Fibroblast of villous mesenchyme (primary cell): ENCODE data around the gene SLC22A16. TPM values are rescaled to one million over a fixed set of nuclear protein-coding genes. Genes with fewer than 3 reads are reported as not detected.

Experiments
- DNase-seq: peaks from one replicate; pipeline ENCODE4 v3.0.0-alpha.2; 2010; ENCODE audit warnings: low read depth
- H3K4me3 ChIP-seq: 2 replicates; pipeline ENCODE4 v1.5.1; 2011; ENCODE audit warnings: low read depth, mild to moderate bottlenecking, low read length
- CTCF ChIP-seq: IDR thresholded peaks from 2 replicates; pipeline ENCODE4 v1.5.1; 2012; ENCODE audit warnings: low read depth, mild to moderate bottlenecking, low read length; ENCODE audit not compliant: insufficient read depth
- total RNA-seq: library from RNA; depleted of rRNA; stranded (reverse); fragments of >200 nt; gene quantifications from 2 replicates; pipeline ENCODE4 v1.2.3, GENCODE V29; 2012

Gene SLC22A16
- total RNA-seq, 1 donor = not detected

GRCh38 chr6:110456694-110457093, 19.7 kb downstream of the SLC22A16 start:
- no peak for TF ChIP-seq CTCF
- no peak overlapping the region for H3K4me3 ChIP-seq
- DNase-seq = no peak

DNA sequence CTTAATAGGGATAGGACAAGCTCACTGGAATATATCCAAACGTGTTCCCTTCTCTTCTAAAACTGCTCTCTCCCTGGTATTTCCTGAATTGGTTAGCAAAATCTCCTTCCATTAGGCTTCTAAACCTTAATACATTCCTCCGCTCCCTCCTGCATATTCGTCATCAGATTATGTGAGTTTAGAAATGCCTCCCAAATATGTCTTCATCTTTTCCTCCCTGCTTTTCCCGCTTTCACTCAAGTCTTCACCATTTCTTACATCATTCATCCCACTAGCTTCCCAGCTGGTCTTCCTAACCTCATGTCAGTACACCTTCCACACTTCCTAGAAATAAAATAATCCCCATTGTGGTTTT, 26.9 kb downstream of the SLC22A16 start:
- no peak for TF ChIP-seq CTCF
- DNase-seq = no peak
- H3K4me3 ChIP-seq = no peak overlapping the region

DNA sequence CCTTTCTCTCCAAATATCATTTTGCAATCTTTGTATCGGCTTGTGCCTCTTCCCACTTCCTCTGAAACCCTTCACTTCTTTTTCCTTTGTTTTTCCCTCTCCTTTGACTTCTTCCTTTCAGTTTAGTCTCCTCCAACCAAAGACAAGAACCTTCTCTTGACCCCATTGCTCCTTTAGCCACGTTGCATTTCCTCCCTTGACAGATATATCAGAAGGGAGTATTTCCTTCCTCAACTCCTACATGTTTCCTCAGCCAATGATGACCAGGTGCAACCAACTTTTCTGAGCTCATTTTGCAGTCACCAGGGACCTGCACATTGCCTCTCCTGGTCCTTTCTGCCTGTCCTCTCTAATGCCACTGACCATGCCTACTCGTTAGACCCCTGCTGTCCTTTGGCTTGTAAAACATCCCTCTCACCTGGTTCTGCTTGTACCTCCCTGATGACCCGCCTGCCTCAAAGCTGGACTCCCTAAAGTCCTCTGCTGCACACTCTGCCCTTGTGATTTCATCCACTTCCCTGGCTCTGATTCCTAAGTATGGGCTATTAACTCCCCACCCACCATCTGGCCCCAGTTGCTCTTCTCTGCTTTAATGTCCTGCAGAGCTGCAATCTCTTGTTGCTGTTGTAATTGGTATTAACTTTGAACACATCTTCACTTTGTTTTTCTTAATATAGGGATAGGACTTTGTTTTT, 27.4 kb downstream of the SLC22A16 start:
- no peak for TF ChIP-seq CTCF
- no peak for DNase-seq

DNA sequence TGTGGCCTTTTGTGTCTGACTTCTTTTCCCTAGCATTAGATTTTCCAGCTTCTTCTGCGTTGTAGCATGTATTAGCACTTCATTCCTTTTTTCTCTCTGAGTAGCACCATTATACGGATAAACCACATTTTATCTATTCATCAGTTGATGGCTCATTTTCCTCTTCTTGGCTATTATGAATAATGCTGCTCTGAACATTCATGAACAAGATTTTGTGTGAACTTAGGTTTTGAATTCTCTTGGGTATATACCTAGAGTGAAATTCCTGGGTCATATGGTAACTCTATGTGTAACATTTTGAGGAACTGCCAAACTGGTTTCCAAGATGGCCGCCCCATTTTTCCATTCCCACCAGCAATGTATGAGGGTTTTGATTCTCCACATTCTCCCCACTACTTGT, 28.7 kb downstream of the SLC22A16 start:
- no peak overlapping the region for H3K4me3 ChIP-seq
- no peak for TF ChIP-seq CTCF
- no peak for DNase-seq

More for the DNA sequence above, 27.4 kb downstream of the SLC22A16 start:
- H3K4me3 ChIP-seq = no peak overlapping the region

- DNase-seq = no peak
- no peak for TF ChIP-seq CTCF
- no peak overlapping the region for H3K4me3 ChIP-seq
These were observed 30.0 kb downstream of the SLC22A16 start for GRCh38 chr6:110446405-110446804.

DNA sequence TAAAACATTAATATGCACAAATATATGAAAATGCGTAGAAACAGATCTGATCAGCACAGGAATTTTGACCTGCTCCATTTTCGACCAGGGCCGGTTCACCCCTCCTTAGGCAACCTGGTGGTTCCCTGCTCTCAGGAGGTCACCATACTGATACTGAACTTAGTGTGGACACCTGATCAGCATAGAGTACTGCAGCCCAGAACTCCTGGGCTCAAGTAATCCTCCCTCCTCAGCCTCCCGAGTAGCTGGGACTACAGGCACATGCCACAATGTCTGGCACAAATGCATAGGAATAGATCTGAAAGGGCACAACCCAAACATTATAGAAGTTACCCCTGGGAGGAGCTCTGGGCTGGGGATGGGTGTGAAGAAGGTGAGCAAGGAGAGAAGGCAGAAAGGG, 36.4 kb downstream of the SLC22A16 start:
- TF ChIP-seq CTCF = no peak
- no peak for DNase-seq
- no peak overlapping the region for H3K4me3 ChIP-seq

DNA sequence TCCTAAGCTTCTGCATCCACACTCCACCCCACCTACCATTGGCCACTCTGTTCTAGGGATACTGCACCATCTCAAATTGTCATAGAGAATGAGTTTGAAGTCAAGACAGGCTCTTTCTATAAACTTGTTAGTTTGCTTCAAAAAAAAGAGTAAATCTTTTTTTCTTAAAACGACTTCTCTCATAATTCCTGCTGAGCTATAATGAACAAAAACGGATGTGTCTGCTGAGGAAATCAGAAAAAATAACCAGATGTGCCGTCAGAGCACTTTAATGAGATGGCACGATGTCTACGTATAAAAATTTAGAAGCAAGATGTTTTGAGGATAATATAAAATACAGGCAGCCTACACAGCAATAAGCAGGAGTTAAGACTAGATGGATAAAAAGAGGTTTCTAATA, 37.1 kb downstream of the SLC22A16 start:
- no peak overlapping the region for H3K4me3 ChIP-seq
- TF ChIP-seq CTCF = no peak
- no peak for DNase-seq
